ENCODE results near the gene HASPIN. TPM values are rescaled to one million over a fixed set of nuclear protein-coding genes. Genes with fewer than 3 reads are reported as not detected.

Gene HASPIN
- total RNA-seq, 1 experiment from 2014 or later, result 26.8 TPM

DNA sequence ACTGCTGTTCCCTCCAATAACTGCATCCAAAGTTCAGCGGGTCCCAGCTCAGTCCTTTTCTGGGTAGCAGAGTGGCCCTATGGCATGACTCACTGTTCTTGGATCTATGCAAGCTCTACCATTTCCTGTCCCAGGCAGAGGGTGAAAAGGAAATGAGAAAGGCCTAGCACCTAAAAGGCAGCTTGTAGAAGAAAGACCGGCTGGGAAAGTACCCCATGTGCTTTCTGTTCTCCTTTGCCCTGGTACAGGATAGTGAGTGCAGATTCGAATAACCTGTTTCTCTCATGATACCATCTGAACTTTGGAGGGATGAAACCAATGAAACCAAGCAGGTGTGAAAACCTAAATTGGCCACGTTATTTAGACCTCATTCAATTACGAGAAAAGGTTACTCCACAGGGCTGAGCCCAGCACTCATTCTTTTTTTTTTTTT lies 12.7 kb upstream of the HASPIN start:
- Histone ChIP-seq H3F3A (ENCODE audit: insufficient read depth, low read depth) (peaks cover 18% of the 10 kb centered on the region; the same call in 1 of the 2 replicates), H3K27ac (peak overlapping the region; percentile 39), H3K4me1 (replicated peaks; ENCODE audit: insufficient read depth) (peaks cover 16% of the 10 kb centered on the region), H2AFZ (no peak overlapping the region), H3K4me3 (no peak overlapping the region), H3K27me3 (ENCODE audit: insufficient read depth, low read depth) (no peaks in the 10 kb centered on the region), H3K4me2 (peak overlapping the region; percentile 32; the same call in 1 of the 2 replicates), H4K20me1 (ENCODE audit: insufficient read depth) (no peaks in the 10 kb centered on the region), H3K9me3 (ENCODE audit: insufficient read depth, low read depth) (no peaks in the 10 kb centered on the region), H3K9me2 (ENCODE audit: insufficient read depth) (no peaks in the 10 kb centered on the region; the same call in 1 of the 2 replicates), H3K36me3 (ENCODE audit: low read depth) (no peaks in the 10 kb centered on the region), H3K79me2 (ENCODE audit: low read depth) (no peaks in the 10 kb centered on the region)
- intact Hi-C loops (cut with micrococcal nuclease; ENCODE audit: unreplicated experiment), result no loop called here
- peak; percentile 41 to 81 for DNase-seq
- ChIA-PET CTCF (interaction anchor here (0.6 kb wide), 1 partner anchor 28 kb away, joined by 7 read pairs; no protein-coding TSS in a partner anchor), POLR2A (ENCODE audit: unreplicated experiment) (interaction anchor here (0.6 kb wide), 1 partner anchor 16 kb away, joined by 3 read pairs; no protein-coding TSS in a partner anchor)
- TF ChIP-seq, protein P1, sequence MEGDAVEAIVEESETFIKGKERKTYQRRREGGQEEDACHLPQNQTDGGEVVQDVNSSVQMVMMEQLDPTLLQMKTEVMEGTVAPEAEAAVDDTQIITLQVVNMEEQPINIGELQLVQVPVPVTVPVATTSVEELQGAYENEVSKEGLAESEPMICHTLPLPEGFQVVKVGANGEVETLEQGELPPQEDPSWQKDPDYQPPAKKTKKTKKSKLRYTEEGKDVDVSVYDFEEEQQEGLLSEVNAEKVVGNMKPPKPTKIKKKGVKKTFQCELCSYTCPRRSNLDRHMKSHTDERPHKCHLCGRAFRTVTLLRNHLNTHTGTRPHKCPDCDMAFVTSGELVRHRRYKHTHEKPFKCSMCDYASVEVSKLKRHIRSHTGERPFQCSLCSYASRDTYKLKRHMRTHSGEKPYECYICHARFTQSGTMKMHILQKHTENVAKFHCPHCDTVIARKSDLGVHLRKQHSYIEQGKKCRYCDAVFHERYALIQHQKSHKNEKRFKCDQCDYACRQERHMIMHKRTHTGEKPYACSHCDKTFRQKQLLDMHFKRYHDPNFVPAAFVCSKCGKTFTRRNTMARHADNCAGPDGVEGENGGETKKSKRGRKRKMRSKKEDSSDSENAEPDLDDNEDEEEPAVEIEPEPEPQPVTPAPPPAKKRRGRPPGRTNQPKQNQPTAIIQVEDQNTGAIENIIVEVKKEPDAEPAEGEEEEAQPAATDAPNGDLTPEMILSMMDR (conservative IDR thresholded peaks at IDR 0.05), result no peak
- no peak for TF ChIP-seq EZH2 (IDR thresholded peaks at IDR 0.05; ENCODE audit: low read depth)
- no TSS peak for BruUV-seq (replicated peaks)

DNA sequence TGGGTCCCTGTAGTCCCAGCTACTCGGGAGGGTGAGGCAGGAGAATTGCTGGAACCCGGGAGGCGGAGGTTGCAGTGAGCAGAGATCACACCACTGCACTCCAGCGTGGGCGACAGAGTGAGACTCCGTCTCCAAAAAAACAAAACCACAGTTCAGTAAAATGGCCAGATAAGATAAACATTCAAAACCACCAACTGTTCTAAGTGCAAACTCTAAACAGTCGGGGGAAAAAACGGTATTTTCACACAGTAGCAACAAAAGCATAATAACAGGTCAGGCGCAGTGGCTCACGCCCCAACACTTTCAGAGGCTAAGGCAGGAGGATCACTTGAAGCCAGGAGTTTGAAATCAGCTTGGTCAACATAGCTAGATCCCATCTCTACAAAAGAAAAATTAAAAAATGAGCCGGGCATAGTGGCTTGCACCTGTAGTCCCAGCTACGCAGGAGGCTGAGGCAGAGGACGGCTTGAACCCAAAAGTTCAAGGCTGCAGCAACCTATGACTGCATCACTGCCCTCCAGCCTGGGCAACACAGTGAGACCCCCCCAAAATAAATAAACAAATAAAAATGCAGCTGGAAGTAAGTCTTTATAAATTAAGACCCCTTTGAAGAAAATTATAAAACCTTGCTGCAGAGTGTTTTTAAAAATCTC lies 10.8 kb upstream of the HASPIN start:
- intact Hi-C loops (cut with micrococcal nuclease; ENCODE audit: unreplicated experiment), result no loop called here
- no peak for DNase-seq
- TF ChIP-seq EZH2 (IDR thresholded peaks at IDR 0.05; ENCODE audit: low read depth), result no peak
- TF ChIP-seq, protein P1 (conservative IDR thresholded peaks at IDR 0.05), result no peak
- Histone ChIP-seq H3K4me3 (no peak overlapping the region), H3K79me2 (ENCODE audit: low read depth) (no peaks in the 10 kb centered on the region), H3K9me3 (ENCODE audit: insufficient read depth, low read depth) (no peaks in the 10 kb centered on the region), H3K4me1 (replicated peaks; ENCODE audit: insufficient read depth) (peaks cover 16% of the 10 kb centered on the region), H3K27me3 (ENCODE audit: insufficient read depth, low read depth) (no peaks in the 10 kb centered on the region), H3K4me2 (no peak overlapping the region), H3K27ac (no peak overlapping the region), H4K20me1 (ENCODE audit: insufficient read depth) (no peaks in the 10 kb centered on the region), H3K36me3 (ENCODE audit: low read depth) (peaks cover 18% of the 10 kb centered on the region), H3K9me2 (ENCODE audit: insufficient read depth) (no peaks in the 10 kb centered on the region), H3F3A (ENCODE audit: insufficient read depth, low read depth) (peaks cover 18% of the 10 kb centered on the region; the same call in 1 of the 2 replicates), H2AFZ (no peak overlapping the region)
- BruUV-seq (replicated peaks), result no TSS peak
- POLR2A ChIA-PET (ENCODE audit: unreplicated experiment), result no interaction called here
- CTCF ChIA-PET, result no interaction called here

DNA sequence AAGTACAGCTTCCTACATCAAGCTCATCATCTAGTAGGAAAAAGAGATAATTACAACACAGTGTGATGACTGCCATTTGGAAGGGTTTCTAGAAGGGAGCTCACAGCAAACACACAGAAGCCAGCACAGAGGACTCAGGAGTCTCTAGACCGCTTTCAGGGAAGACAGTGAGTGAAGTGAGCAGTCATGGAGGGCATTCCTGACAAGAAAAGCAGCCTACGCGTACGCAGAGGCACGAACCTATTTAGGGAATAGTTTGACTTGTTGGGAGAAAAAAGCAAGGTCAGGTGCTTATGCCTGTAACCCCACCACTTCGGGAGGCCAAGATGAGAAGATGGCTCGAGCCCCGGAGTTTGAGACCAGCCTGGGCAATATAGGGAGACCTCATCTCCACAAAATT lies 8.4 kb upstream of the HASPIN start:
- H3K27me3 ChIP-seq (ENCODE audit: insufficient read depth, low read depth), result no peaks in the 10 kb centered on the region
- intact Hi-C loops (cut with micrococcal nuclease; ENCODE audit: unreplicated experiment), result no loop called here
- BruUV-seq (replicated peaks), result no TSS peak
- DNase-seq, result no peak
- H3K9me3 ChIP-seq (ENCODE audit: insufficient read depth, low read depth), result no peaks in the 10 kb centered on the region
- H3F3A ChIP-seq (ENCODE audit: insufficient read depth, low read depth), result peaks cover 24% of the 10 kb centered on the region
- TF ChIP-seq EZH2 (IDR thresholded peaks at IDR 0.05; ENCODE audit: low read depth), result no peak
- TF ChIP-seq, protein P1 (conservative IDR thresholded peaks at IDR 0.05), result no peak
- no peaks in the 10 kb centered on the region for H4K20me1 ChIP-seq (ENCODE audit: insufficient read depth)
- H3K36me3 ChIP-seq (ENCODE audit: low read depth), result peaks cover 28% of the 10 kb centered on the region
- CTCF ChIA-PET, result interaction anchor here (0.6 kb wide), 1 partner anchor 789 kb away, joined by 8 read pairs; no protein-coding TSS in a partner anchor
- H3K9me2 ChIP-seq (ENCODE audit: insufficient read depth), result no peaks in the 10 kb centered on the region
- no peak overlapping the region for H3K4me3 ChIP-seq
- POLR2A ChIA-PET (ENCODE audit: unreplicated experiment), result no interaction called here
- H3K4me1 ChIP-seq (replicated peaks; ENCODE audit: insufficient read depth), result peaks cover 29% of the 10 kb centered on the region
- H3K79me2 ChIP-seq (ENCODE audit: low read depth), result peaks cover 13% of the 10 kb centered on the region
- no peak overlapping the region for H3K27ac ChIP-seq
- H3K4me2 ChIP-seq, result no peak overlapping the region
- H2AFZ ChIP-seq, result no peak overlapping the region

Measured in PC-9 (cell line).